Left lung (tissue), 10 donors: ENCODE results near the gene CCL4. TPM values are rescaled to one million over a fixed set of nuclear protein-coding genes. Genes with fewer than 3 reads are reported as not detected.
A peak's percentile ranks its signal among the peaks of the same experiment; 100 is the strongest.

Experiments used
- ATAC-seq: fragments of 200-7000 bp; cut with Tn5 transposase; one replicate; pipeline ENCODE4 v1.9.1; 2020; ENCODE audit warnings: moderate library complexity
- DNase-seq, 4 donors: peaks; one replicate each; pipeline ENCODE4 v3.0.0-alpha.2; 2013 to 2020
- H3K27ac ChIP-seq, 2 donors: fragments of 200-600 bp; sonication (generic) in 1 of 2; one replicate each; pipeline versions ENCODE4 v1.5.0 to v1.8.0; 2020 to 2021
- H3K27me3 ChIP-seq, 2 donors: fragments of 200-600 bp; sonication (generic) in 1 of 2; one replicate each; pipeline versions ENCODE4 v1.5.0 to v1.8.0; 2020 to 2021
- H3K36me3 ChIP-seq, 2 donors: fragments of 200-600 bp; sonication (generic) in 1 of 2; one replicate each; pipeline versions ENCODE4 v1.5.0 to v1.8.0; 2020 to 2021
- H3K4me1 ChIP-seq, 2 donors: fragments of 200-600 bp; one replicate each; pipeline ENCODE4 v1.8.0; 2021
- H3K4me3 ChIP-seq, 2 donors: fragments of 200-600 bp; sonication (generic) in 1 of 2; one replicate each; pipeline versions ENCODE4 v1.5.0 to v1.8.0; 2020 to 2021; ENCODE audit warnings: mild to moderate bottlenecking in 1 of 2
- H3K9me3 ChIP-seq, 2 donors: fragments of 200-600 bp; sonication (generic) in 1 of 2; one replicate each; pipeline versions ENCODE4 v1.5.0 to v1.8.0; 2020 to 2021
- CTCF ChIP-seq, 2 donors: fragments of 200-600 bp; sonication (generic) in 1 of 2; IDR thresholded peaks; one replicate each; pipeline versions ENCODE4 v1.5.0 to v1.8.0; 2021; ENCODE audit warnings: antibody characterized with exemption in 2 of 2
- intact Hi-C, 2 donors: fragments of 100-400 bp; cut with DNase I; formaldehyde crosslinking; loops; one replicate each; pipeline versions ENCODE4 v1.11.2 to v1.14.2; 2022
- polyA plus RNA-seq, 6 donors: library from polyadenylated mRNA; unstranded; fragments of 120-200 nt; gene quantifications; one replicate each; pipeline ENCODE4 v1.2.1, GENCODE V29; 2013; ENCODE audit not compliant: insufficient read length in 6 of 6
- total RNA-seq, 2 donors: library from RNA; stranded (reverse); fragmentation: NEBNext Ultra II Directional; extraction: Animal tissue kit (Norgen Biotek cat#: 25700); gene quantifications; one replicate each; pipeline ENCODE4 v1.2.1, GENCODE V29; 2021
- donor health status: DM: no; HTN: yes; CAD: no.
- donor health status: DM: no; HTN: no; CAD: no.

The CCL4 gene
- total and polyA plus RNA-seq, 8 donors: 0.72 to 62.0 (median 6.6) TPM

GRCh38 chr17:36130346-36130745 lies 26.7 kb downstream of the CCL4 start:
- TF ChIP-seq CTCF (IDR thresholded peaks at IDR 0.05): no peak
- Histone ChIP-seq H3K27ac (no peak overlapping the region), H3K9me3 (peaks cover 0 to 15% of the 10 kb centered on the region in 2 donors), H3K4me1 (peaks cover 0 to 17% of the 10 kb centered on the region in 2 donors), H3K4me3 (no peak overlapping the region), H3K36me3 (no peaks in the 10 kb centered on the region), H3K27me3 (no peaks in the 10 kb centered on the region)
- no peak for DNase-seq
- ATAC-seq: no peak
- intact Hi-C loops: no loop called here

GRCh38 chr17:36131421-36131820 lies 27.8 kb downstream of the CCL4 start:
- H3K36me3 ChIP-seq: no peaks in the 10 kb centered on the region
- ATAC-seq (peak; percentile 30), DNase-seq (no peak)
- peaks cover 0 to 4% of the 10 kb centered on the region in 2 donors for H3K9me3 ChIP-seq
- H3K27me3 ChIP-seq: no peaks in the 10 kb centered on the region
- peaks cover 0 to 17% of the 10 kb centered on the region in 2 donors for H3K4me1 ChIP-seq
- TF ChIP-seq CTCF (IDR thresholded peaks at IDR 0.05): no peak
- intact Hi-C loops: no loop called here
- H3K27ac ChIP-seq: no peak overlapping the region
- no peak overlapping the region for H3K4me3 ChIP-seq

- ATAC-seq: no peak
- Histone ChIP-seq H3K36me3 (no peaks in the 10 kb centered on the region), H3K27ac (no peak overlapping the region), H3K4me3 (no peak overlapping the region), H3K9me3 (no peaks in the 10 kb centered on the region), H3K27me3 (no peaks in the 10 kb centered on the region), H3K4me1 (peaks cover 0 to 17% of the 10 kb centered on the region in 2 donors)
- no peak for DNase-seq
- intact Hi-C loops: no loop called here
- no peak for TF ChIP-seq CTCF (IDR thresholded peaks at IDR 0.05)
Measured at GRCh38 chr17:36131931-36132330, 28.3 kb downstream of the CCL4 start.

GRCh38 chr17:36132421-36132831 lies 28.8 kb downstream of the CCL4 start:
- Histone ChIP-seq H3K4me3 (no peak overlapping the region), H3K4me1 (peaks cover 0 to 17% of the 10 kb centered on the region in 2 donors), H3K36me3 (no peaks in the 10 kb centered on the region), H3K27me3 (no peaks in the 10 kb centered on the region), H3K27ac (no peak overlapping the region), H3K9me3 (no peaks in the 10 kb centered on the region)
- no peak for ATAC-seq
- no peak for TF ChIP-seq CTCF (IDR thresholded peaks at IDR 0.05)
- no peak for DNase-seq
- intact Hi-C loops: no loop called here

GRCh38 chr17:36133602-36134236 lies 30.1 kb downstream of the CCL4 start:
- Histone ChIP-seq H3K27ac (no peak overlapping the region), H3K4me1 (peaks cover 0 to 13% of the 10 kb centered on the region in 2 donors), H3K4me3 (no peak overlapping the region), H3K36me3 (no peaks in the 10 kb centered on the region), H3K9me3 (no peaks in the 10 kb centered on the region), H3K27me3 (no peaks in the 10 kb centered on the region)
- no peak for TF ChIP-seq CTCF (IDR thresholded peaks at IDR 0.05)
- ATAC-seq (peak; percentile 66), DNase-seq (peak in 2 of 4 donors; percentile 31 to 78)
- intact Hi-C loops: no loop called here
